Loucy (cell line): ENCODE results near the gene DDX49.

ENCODE experiments used
- H2AFZ ChIP-seq: fragments of 200-600 bp; sonication (generic); 2 replicates; pipeline ENCODE4 v1.6.0; 2016; ENCODE audit warnings: antibody characterized with exemption, mild to moderate bottlenecking, low read length, moderate library complexity
- H3F3A ChIP-seq: fragments of 200-600 bp; 2 replicates; pipeline ENCODE4 v1.6.0; 2016; ENCODE audit warnings: antibody characterized with exemption, low read depth, mild to moderate bottlenecking
- H3K27me3 ChIP-seq: fragments of 200-600 bp; sonication (generic); 2 replicates; pipeline ENCODE4 v1.6.1; 2014; ENCODE audit warnings: low read length, mild to moderate bottlenecking; ENCODE audit not compliant: insufficient read depth, poor library complexity, severe bottlenecking
- H3K36me3 ChIP-seq: fragments of 200-600 bp; sonication (generic); 2 replicates; pipeline ENCODE4 v1.6.1; 2016; ENCODE audit warnings: low read length; ENCODE audit not compliant: insufficient read depth
- H3K4me1 ChIP-seq: fragments of 200-600 bp; sonication (generic); 2 replicates; pipeline ENCODE4 v1.5.1; 2014; ENCODE audit warnings: low read length, mild to moderate bottlenecking; ENCODE audit not compliant: insufficient read depth, poor library complexity, severe bottlenecking
- H3K4me2 ChIP-seq: fragments of 200-600 bp; sonication (generic); 2 replicates; pipeline ENCODE4 v1.6.0; 2014; ENCODE audit warnings: antibody characterized with exemption, low read length, low read depth, mild to moderate bottlenecking; ENCODE audit not compliant: poor library complexity, severe bottlenecking
- H3K4me3 ChIP-seq: fragments of 200-600 bp; sonication (generic); 2 replicates; pipeline ENCODE4 v1.5.1; 2014; ENCODE audit warnings: low read length, mild to moderate bottlenecking, mixed read lengths; ENCODE audit not compliant: poor library complexity, severe bottlenecking
- H3K79me2 ChIP-seq: fragments of 200-600 bp; sonication (generic); 2 replicates; pipeline ENCODE4 v1.6.1; 2014; ENCODE audit warnings: low read length; ENCODE audit not compliant: insufficient read depth
- H3K9ac ChIP-seq: fragments of 200-600 bp; sonication (generic); 2 replicates; pipeline ENCODE4 v1.6.0; 2014; ENCODE audit warnings: mild to moderate bottlenecking, low read depth, low read length, moderate library complexity; ENCODE audit not compliant: poor library complexity, severe bottlenecking
- H3K9me2 ChIP-seq: fragments of 200-600 bp; sonication (generic); replicated peaks from 2 replicates; pipeline ENCODE4 v1.6.1; 2016; ENCODE audit warnings: low read depth, low read length, mixed read lengths
- H3K9me3 ChIP-seq: fragments of 200-600 bp; sonication (generic); 2 replicates; pipeline ENCODE4 v1.6.1; 2014; ENCODE audit warnings: mild to moderate bottlenecking, antibody characterized with exemption, low read length, low read depth; ENCODE audit not compliant: insufficient read depth
- H4K20me1 ChIP-seq: fragments of 200-600 bp; sonication (generic); 2 replicates; pipeline ENCODE4 v1.6.0; 2014; ENCODE audit warnings: antibody characterized with exemption, low read length, mild to moderate bottlenecking; ENCODE audit not compliant: insufficient read depth, poor library complexity, severe bottlenecking
- EZH2phosphoT487 ChIP-seq: fragments of 200-600 bp; IDR thresholded peaks from 2 replicates; pipeline ENCODE4 v1.6.1; 2018; ENCODE audit warnings: antibody characterized with exemption, mild to moderate bottlenecking, moderate library complexity, borderline replicate concordance
- TF ChIP-seq, protein P1 (sequence below): fragments of 200-600 bp; sonication (generic); conservative IDR thresholded peaks from 2 replicates; pipeline ENCODE4 v1.5.1; 2014; ENCODE audit warnings: mild to moderate bottlenecking, antibody characterized with exemption, low read length

The DDX49 gene

DNA sequence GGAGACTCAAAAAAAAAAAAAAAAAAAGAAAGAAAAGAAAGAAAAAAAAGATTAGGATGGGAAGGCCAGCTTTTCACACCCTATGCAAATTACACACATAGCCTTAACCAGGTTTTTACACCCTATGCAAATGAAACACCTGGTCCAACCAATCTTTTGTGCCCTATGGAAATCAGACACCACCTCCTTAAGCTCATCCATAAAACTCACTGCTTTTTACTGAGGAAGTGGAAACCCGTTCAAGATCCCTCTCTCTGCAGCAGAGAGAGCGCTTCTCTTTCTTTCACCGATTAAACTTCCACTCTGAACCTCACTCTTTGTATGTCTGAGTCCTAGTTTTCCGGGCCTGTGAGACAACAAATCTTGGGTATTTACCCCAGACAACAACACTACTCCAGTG, 46.8 kb downstream of the DDX49 start:
- Histone ChIP-seq H3K79me2 (no peaks in the 10 kb centered on the region), H3K4me3 (no peak overlapping the region), H2AFZ (peak overlapping the region; percentile 80; the same call in 1 of the 2 replicates), H3K4me2 (no peak overlapping the region), H3K9me3 (no peaks in the 10 kb centered on the region), H3K9me2 (no peaks in the 10 kb centered on the region), H3K36me3 (no peaks in the 10 kb centered on the region), H3K9ac (no peak overlapping the region), H3F3A (no peaks in the 10 kb centered on the region), H3K27me3 (no peaks in the 10 kb centered on the region), H4K20me1 (no peaks in the 10 kb centered on the region), H3K4me1 (peaks cover 3% of the 10 kb centered on the region)
- TF ChIP-seq, protein P1, sequence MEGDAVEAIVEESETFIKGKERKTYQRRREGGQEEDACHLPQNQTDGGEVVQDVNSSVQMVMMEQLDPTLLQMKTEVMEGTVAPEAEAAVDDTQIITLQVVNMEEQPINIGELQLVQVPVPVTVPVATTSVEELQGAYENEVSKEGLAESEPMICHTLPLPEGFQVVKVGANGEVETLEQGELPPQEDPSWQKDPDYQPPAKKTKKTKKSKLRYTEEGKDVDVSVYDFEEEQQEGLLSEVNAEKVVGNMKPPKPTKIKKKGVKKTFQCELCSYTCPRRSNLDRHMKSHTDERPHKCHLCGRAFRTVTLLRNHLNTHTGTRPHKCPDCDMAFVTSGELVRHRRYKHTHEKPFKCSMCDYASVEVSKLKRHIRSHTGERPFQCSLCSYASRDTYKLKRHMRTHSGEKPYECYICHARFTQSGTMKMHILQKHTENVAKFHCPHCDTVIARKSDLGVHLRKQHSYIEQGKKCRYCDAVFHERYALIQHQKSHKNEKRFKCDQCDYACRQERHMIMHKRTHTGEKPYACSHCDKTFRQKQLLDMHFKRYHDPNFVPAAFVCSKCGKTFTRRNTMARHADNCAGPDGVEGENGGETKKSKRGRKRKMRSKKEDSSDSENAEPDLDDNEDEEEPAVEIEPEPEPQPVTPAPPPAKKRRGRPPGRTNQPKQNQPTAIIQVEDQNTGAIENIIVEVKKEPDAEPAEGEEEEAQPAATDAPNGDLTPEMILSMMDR = no peak
- no peak for TF ChIP-seq EZH2phosphoT487

GRCh38 chr19:18967358-18968146, 48.0 kb downstream of the DDX49 start:
- Histone ChIP-seq H3K27me3 (no peaks in the 10 kb centered on the region), H3K9me2 (no peaks in the 10 kb centered on the region), H3F3A (no peaks in the 10 kb centered on the region), H4K20me1 (no peaks in the 10 kb centered on the region), H3K9me3 (no peaks in the 10 kb centered on the region), H3K79me2 (no peaks in the 10 kb centered on the region), H3K4me1 (peaks cover 3% of the 10 kb centered on the region), H3K4me3 (no peak overlapping the region), H3K9ac (no peak overlapping the region), H3K36me3 (no peaks in the 10 kb centered on the region), H3K4me2 (no peak overlapping the region), H2AFZ (peak overlapping the region; percentile 59; the same call in 1 of the 2 replicates)
- no peak for TF ChIP-seq EZH2phosphoT487
- TF ChIP-seq, protein P1 = no peak

- H3K4me2 ChIP-seq = no peak overlapping the region
- no peaks in the 10 kb centered on the region for H3F3A ChIP-seq
- H2AFZ ChIP-seq = no peak overlapping the region
Observed at GRCh38 chr19:18969931-18970659, 50.6 kb downstream of the DDX49 start.

More at GRCh38 chr19:18969931-18970659, 50.6 kb downstream of the DDX49 start:
- H3K4me3 ChIP-seq = no peak overlapping the region
- H3K79me2 ChIP-seq = no peaks in the 10 kb centered on the region
- no peaks in the 10 kb centered on the region for H4K20me1 ChIP-seq
- H3K9me2 ChIP-seq = no peaks in the 10 kb centered on the region
- no peak overlapping the region for H3K9ac ChIP-seq
- no peaks in the 10 kb centered on the region for H3K9me3 ChIP-seq
- TF ChIP-seq, protein P1 = no peak
- TF ChIP-seq EZH2phosphoT487 = no peak
- H3K27me3 ChIP-seq = no peaks in the 10 kb centered on the region
- peaks cover 8% of the 10 kb centered on the region for H3K4me1 ChIP-seq
- H3K36me3 ChIP-seq = no peaks in the 10 kb centered on the region
